Measurements from ENCODE around the gene MT1B. TPM values are rescaled to one million over a fixed set of nuclear protein-coding genes. Genes with fewer than 3 reads are reported as not detected.

MT1B gene
- total RNA-seq, 4 donors from 2014 or later: not detected

- no peak for TF ChIP-seq CTCF (IDR thresholded peaks at IDR 0.05; ENCODE audit: low read depth)
These were observed 16.2 kb upstream of the MT1B start for GRCh38 chr16:56635441-56635967.

- no peak for TF ChIP-seq CTCF (IDR thresholded peaks at IDR 0.05; ENCODE audit: low read depth)
These were observed 14.9 kb upstream of the MT1B start for GRCh38 chr16:56636616-56637413.

DNA sequence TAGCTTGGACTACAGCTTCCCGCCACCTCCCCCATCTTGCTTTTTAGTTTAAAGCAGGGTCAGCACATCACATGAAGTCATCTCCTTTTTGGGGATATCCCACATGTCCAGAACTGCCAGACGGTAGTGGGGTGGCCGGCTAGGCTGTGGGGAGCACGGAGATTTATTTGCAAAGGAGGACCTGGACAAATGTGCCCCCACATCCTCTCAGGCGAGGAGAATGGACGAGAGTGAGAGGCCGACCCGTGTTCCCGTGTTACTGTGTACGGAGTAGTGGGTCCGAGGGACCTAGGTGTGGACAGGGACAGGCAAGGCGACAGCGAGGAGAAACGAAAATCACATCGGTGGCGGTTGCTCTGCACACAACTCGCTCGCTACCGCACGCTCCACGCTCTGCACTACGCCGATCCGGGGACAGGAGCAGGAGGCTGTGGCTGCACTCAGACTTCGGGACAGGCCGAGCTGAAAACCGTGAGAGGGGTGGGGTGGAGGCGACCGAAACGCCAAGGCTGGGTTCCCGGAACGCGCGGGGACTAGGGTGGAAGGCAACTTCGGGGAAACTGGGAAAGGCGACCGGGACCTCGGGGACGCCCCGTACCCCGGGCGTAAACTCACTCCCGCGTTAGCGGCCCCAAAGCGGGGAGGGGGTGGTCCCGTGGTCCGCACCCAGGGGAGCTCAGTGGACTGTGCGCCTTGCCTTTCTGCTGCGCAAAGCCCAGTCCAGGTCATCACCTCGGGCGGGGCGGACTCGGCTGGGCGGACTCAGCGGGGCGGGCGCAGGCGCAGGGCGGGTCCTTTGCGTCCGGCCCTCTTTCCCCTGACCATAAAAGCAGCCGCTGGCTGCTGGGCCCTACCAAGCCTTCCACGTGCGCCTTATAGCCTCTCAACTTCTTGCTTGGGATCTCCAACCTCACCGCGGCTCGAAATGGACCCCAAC lies 13.6 kb upstream of the MT1B start, which contains the start of gene MT1A:
Gene MT1A (plus strand): TSS at position 853 of the 937 bp plus-strand sequence. CDS start 73 bp downstream, at position 926.
- TF ChIP-seq CTCF (IDR thresholded peaks at IDR 0.05; ENCODE audit: low read depth): no peak

DNA sequence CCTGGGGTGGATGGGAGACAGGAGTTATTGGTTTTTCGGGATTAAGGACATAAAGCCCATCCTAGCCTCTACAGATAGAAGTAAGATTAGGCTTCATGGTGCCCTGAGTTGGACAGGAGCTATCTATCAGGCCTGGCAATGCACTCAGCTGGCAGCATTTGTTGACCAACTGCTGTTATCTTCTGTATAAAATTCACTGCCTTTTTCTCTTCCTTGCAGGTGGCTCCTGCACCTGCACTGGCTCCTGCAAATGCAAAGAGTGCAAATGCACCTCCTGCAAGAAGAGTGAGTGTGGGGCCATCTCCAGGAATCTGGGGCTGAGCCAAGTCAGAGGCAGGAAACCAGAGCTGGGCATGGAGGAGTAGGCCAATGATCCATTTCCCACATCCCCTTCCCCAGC lies 12.6 kb upstream of the MT1B start:
- TF ChIP-seq CTCF (IDR thresholded peaks at IDR 0.05; ENCODE audit: low read depth): no peak

DNA sequence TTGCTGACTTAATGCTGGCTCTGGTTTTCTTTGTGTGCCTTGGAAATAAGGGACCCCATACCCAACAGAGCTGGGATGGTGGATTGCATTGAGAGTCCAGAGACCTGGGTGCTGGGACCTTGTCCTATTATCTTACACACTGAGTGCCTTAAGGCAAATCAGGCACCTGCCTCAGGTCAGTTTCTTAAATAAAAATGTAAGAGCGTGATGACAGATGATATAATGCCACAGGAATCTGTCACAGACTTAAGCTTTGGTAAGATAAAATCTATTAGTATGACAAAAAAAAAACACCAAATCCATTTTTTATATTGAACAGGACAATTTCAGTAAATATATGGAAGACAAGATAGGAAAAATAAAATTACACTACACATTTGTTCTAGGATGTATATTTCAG lies 11.6 kb upstream of the MT1B start:
- TF ChIP-seq CTCF (IDR thresholded peaks at IDR 0.05; ENCODE audit: low read depth): no peak

DNA sequence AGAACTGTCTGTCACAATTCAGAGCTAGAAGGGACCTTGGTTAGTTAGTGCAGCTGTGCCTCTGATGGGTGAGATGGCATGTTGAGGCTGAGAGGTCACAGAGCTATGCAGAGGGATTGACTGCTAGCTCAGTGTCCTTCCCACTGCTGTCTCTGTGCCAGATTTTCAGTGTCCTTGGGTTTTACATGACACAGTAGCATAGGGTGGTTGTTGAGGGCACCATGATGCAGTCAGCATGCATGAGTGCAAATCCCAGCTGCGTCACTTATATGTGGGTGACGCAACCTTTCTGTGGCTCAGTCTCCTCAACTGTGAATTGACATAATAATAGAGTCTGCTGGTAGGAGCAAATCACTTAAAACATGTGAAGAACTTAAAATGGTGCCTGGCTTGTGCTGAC lies 10.5 kb upstream of the MT1B start:
- TF ChIP-seq CTCF (IDR thresholded peaks at IDR 0.05; ENCODE audit: low read depth): no peak
